HG03108 (cell line): ENCODE measurements around the gene SYNPR.

ENCODE experiments used
- ATAC-seq: cut with Tn5 transposase; IDR thresholded peaks from one replicate; pipeline ENCODE4 v1.9.1; 2021; ENCODE audit warnings: moderate library complexity; ENCODE audit not compliant: unreplicated experiment

The SYNPR gene

GRCh38 chr3:63370094-63370493 is 92.0 kb downstream of the SYNPR start:
- no peak for ATAC-seq

GRCh38 chr3:63383040-63383439 is 104.9 kb downstream of the SYNPR start:
- no peak for ATAC-seq

- no peak for ATAC-seq
These were observed 106.3 kb downstream of the SYNPR start for GRCh38 chr3:63384382-63384781.

- no peak for ATAC-seq
These were observed 107.5 kb downstream of the SYNPR start for GRCh38 chr3:63385629-63386028.

GRCh38 chr3:63386568-63386967 is 108.5 kb downstream of the SYNPR start:
- no peak for ATAC-seq

GRCh38 chr3:63387568-63387967 is 109.5 kb downstream of the SYNPR start:
- ATAC-seq = no peak

GRCh38 chr3:63390710-63391230 is 112.7 kb downstream of the SYNPR start:
- no peak for ATAC-seq

- no peak for ATAC-seq
These were observed 117.9 kb downstream of the SYNPR start for GRCh38 chr3:63395960-63396359.

GRCh38 chr3:63400246-63400860 is 122.2 kb downstream of the SYNPR start:
- ATAC-seq = no peak

- no peak for ATAC-seq
These were observed 127.8 kb downstream of the SYNPR start for GRCh38 chr3:63405882-63406281.

- ATAC-seq = no peak
These were observed 135.4 kb downstream of the SYNPR start for GRCh38 chr3:63413523-63413922.

GRCh38 chr3:63414607-63415006 is 136.5 kb downstream of the SYNPR start:
- ATAC-seq = no peak

GRCh38 chr3:63429905-63430304 is 151.8 kb downstream of the SYNPR start:
- no peak for ATAC-seq

GRCh38 chr3:63430875-63431274 is 152.8 kb downstream of the SYNPR start:
- no peak for ATAC-seq

- no peak for ATAC-seq
These were observed 159.8 kb downstream of the SYNPR start for GRCh38 chr3:63437858-63438257.

- ATAC-seq = no peak
These were observed 160.8 kb downstream of the SYNPR start for GRCh38 chr3:63438826-63439371.

- ATAC-seq = no peak
These were observed 163.2 kb downstream of the SYNPR start for GRCh38 chr3:63441262-63441661.

- ATAC-seq = no peak
These were observed 164.8 kb downstream of the SYNPR start for GRCh38 chr3:63442918-63443317.

- ATAC-seq = no peak
These were observed 171.9 kb downstream of the SYNPR start for GRCh38 chr3:63450023-63450422.

GRCh38 chr3:63450634-63451363 is 172.7 kb downstream of the SYNPR start:
- no peak for ATAC-seq

GRCh38 chr3:63456901-63457300 is 178.8 kb downstream of the SYNPR start:
- no peak for ATAC-seq

GRCh38 chr3:63458405-63458804 is 180.3 kb downstream of the SYNPR start:
- no peak for ATAC-seq
